Dermis microvascular lymphatic vessel endothelial cell (primary cell): ENCODE data around the gene SLC22A23. TPM values are rescaled to one million over a fixed set of nuclear protein-coding genes. Genes with fewer than 3 reads are reported as not detected.

Experiments used
- DNase-seq, 2 donors: peaks; one replicate each; pipeline versions ENCODE4 v3.0.0 to v3.0.0-alpha.2; 2010; ENCODE audit warnings: low read depth in 2 of 2
- total RNA-seq: library from RNA; depleted of rRNA; stranded (reverse); fragments of >200 nt; gene quantifications from 2 replicates; pipeline ENCODE4 v1.2.1, GENCODE V29; 2014

Gene SLC22A23
- total RNA-seq, 1 donor from 2014 or later: 29.4 TPM

DNA sequence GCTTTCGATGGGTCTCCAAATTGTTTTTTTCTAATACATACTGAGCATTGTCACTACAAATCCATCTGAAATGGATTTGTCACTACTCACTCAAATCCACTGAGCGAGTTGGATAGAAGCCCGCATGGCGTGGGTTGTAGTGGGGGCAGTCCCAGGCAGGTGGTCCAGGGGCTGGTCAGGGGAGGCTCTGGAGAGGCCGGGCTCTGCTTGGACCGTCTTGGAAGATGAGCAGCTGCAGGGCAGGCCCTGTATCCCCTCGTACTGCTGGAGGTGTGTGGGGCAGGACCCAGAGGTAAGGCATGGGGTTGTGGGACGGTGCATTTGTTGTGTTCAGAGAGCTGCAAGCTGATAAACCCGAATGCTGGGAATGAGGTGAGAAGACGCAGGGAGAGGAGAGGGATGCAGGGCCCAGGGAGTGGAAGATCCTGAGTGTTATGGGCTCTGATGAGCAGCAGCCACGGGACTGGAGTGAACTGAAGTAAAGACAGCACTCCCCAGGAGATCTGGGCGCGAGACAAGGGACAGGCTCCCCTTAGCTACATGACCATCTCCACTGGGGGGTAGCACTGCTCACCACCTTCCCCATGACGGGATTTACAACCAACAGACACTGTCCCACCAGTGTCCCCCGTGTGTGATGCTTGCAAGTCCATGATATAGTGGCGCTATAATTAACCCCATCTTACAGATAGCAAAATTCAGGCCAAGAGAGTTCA lies 152.2 kb downstream of the SLC22A23 start:
- no peak for DNase-seq

- DNase-seq: no peak
Measured at GRCh38 chr6:3303795-3304411, 152.9 kb downstream of the SLC22A23 start.

DNA sequence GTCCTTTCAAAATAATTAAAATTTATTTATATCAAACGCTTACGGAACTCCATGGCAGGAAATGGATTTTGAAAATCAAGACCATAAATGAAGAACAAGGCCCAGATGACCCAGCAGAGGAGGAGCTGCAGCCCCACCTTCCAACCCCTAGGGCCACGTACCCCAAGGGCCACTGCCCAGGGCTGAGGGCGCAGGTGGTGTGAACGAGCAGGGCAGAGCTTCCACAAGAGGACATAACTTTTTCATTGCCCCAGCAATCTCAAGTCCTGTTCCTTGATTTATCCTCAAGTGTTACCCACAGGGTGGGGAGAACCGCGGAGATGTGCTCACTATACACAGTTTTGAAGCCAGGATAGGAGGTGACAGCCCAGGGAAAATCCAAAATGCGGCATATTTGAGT lies 155.3 kb downstream of the SLC22A23 start:
- no peak for DNase-seq

- no peak for DNase-seq
Measured at GRCh38 chr6:3299221-3299620, 157.6 kb downstream of the SLC22A23 start.

GRCh38 chr6:3297909-3298308 lies 158.9 kb downstream of the SLC22A23 start:
- DNase-seq: no peak

DNA sequence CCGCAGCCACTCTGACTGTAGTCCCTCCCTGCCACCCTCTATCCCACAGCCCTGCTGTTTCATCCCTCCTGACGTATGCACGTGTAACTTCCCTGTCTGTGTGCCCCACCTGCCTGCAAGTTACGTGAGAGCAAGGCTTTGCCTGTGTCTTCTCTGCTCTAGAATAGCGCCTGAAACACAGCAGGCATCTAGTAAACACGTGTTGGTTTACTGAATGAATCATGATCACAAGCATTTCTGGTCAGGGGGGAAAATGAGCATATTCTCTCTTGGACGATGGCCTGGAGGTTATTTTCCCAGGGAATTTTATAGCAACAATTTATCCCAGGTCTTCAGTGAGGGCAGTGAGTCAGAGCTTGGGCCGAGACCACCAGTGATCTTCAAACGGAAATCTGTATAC lies 159.8 kb downstream of the SLC22A23 start:
- peak in 1 of 2 donors; percentile 40 for DNase-seq

GRCh38 chr6:3296537-3296936 lies 160.3 kb downstream of the SLC22A23 start:
- DNase-seq: no peak

- DNase-seq: no peak
Measured at GRCh38 chr6:3296078-3296477, 160.8 kb downstream of the SLC22A23 start.

DNA sequence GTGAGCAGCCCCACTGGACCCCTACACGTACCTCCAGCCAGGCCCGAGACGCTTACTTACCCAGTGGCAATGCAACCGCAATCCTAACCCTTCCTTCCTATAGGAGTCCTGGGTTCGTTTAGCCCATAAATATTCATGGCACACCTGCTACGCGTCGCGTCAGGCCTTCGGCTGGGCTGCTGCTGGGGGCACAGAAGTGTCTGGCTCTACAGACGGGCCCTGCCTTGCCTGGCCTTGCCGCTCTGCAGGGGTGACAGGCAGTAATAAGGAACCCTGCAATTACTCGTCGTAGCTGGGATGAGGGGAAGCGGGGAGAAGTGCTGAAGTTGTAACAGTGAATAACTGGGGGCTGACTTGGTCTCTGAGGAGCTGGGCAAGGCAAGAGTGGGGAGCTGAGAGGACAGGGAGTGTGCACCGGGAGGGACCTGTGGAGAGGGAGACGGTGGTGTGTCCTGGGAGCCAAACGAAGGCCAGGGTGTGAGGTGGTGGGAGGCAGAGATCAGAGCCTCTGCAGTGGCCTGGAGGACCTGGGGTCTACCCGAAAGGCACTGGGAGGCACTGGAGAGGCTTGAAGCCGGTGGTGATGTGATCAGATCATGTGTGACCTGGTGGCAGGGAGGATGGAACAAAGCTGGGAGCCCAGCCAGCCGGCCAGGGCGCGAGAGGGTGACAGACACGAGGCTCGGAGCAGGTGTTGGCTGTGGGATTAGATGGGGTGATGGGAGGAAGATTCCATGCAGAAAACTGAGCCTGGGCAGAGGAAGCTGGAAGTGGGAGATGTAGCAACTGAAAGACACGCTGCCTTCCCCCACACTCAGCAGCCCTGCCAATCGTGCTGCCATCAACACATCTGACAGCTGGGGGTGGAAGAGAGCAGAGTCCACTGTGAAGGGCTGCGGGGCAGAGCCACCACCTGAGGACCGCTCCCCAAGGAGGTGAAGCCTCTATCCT lies 161.7 kb downstream of the SLC22A23 start:
- no peak for DNase-seq

- no peak for DNase-seq
Measured at GRCh38 chr6:3294396-3294795, 162.5 kb downstream of the SLC22A23 start.

- no peak for DNase-seq
Measured at GRCh38 chr6:3293271-3294155, 163.3 kb downstream of the SLC22A23 start.

GRCh38 chr6:3292431-3293197 lies 164.2 kb downstream of the SLC22A23 start:
- no peak for DNase-seq

GRCh38 chr6:3291987-3292386 lies 164.9 kb downstream of the SLC22A23 start:
- peak; percentile 55 to 85 for DNase-seq

GRCh38 chr6:3291346-3291745 lies 165.5 kb downstream of the SLC22A23 start:
- no peak for DNase-seq

DNA sequence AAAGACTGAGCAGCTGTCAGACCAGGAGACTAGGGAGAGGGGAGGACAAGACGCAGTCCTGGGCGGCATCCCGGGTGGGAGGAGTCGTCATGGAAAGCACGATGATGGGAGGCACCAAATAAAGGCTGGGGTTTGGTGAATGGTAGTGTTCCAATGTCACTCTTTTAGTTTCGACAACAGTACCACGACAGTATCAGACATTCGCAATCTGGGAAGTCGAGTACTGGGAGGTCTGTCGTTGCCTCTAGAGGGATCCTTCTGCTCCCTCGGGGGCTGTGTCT lies 166.0 kb downstream of the SLC22A23 start:
- DNase-seq: no peak

- no peak for DNase-seq
Measured at GRCh38 chr6:3290149-3290930, 166.5 kb downstream of the SLC22A23 start.

DNA sequence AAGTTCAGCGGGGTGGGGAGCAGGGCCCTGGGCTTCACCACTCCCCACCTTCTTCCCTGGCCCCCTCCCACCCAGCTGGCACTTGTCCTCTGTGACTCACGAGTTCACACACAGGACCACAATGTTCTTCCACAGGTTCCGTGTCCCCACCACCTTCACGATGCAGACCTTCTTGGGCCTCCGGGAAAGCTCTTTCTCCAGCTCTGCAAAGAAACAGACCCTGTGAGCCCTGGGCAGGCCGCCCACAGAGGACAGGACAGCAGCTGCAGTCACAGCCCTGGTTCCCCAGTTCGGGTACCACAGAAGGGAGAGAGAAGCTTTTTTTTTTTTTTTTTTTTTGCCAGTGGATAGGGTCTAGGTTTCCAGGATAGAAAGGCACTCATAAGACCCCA lies 167.2 kb downstream of the SLC22A23 start:
- DNase-seq: no peak

GRCh38 chr6:3288711-3289663 lies 167.9 kb downstream of the SLC22A23 start:
- no peak for DNase-seq
